Measurements from ENCODE around the gene GPX5.

DNA sequence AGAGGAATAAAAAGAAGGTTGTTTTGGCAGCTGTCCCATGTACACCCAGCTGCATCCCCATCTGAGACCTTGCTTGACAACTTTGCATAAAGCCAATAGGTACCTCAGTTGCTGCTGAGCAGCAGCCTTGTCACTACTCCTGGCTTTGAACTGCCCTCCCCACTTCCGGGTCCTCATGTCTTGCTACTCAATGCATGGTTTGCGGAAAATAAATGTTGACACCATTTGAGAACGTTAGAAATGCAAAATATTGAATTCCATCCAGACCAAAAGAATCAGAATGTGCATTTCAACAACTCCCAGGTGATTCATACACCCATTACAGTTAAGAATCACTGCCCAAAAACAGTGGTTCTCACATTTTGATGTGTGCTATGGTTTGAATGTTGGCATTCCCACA lies 32.9 kb downstream of the GPX5 start:
- no peak for TF ChIP-seq POLR2A (IDR thresholded peaks at IDR 0.05; ENCODE audit: low read depth)
- TF ChIP-seq, protein P1, sequence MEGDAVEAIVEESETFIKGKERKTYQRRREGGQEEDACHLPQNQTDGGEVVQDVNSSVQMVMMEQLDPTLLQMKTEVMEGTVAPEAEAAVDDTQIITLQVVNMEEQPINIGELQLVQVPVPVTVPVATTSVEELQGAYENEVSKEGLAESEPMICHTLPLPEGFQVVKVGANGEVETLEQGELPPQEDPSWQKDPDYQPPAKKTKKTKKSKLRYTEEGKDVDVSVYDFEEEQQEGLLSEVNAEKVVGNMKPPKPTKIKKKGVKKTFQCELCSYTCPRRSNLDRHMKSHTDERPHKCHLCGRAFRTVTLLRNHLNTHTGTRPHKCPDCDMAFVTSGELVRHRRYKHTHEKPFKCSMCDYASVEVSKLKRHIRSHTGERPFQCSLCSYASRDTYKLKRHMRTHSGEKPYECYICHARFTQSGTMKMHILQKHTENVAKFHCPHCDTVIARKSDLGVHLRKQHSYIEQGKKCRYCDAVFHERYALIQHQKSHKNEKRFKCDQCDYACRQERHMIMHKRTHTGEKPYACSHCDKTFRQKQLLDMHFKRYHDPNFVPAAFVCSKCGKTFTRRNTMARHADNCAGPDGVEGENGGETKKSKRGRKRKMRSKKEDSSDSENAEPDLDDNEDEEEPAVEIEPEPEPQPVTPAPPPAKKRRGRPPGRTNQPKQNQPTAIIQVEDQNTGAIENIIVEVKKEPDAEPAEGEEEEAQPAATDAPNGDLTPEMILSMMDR (IDR thresholded peaks at IDR 0.05), result no peak

All from esophagus muscularis mucosa (tissue), 3 donors.